Small intestine (tissue), 7 donors: Measurements from ENCODE around the gene KRTAP4-1. TPM values are rescaled to one million over a fixed set of nuclear protein-coding genes. Genes with fewer than 3 reads are reported as not detected.
"Not testable (repeated sequence)": the region's sequence is repeated elsewhere in the genome, so short reads cannot be mapped to it uniquely, and the experiment has no call there.

Source experiments
- DNase-seq, 2 donors: peaks; one replicate each; pipeline versions ENCODE4 v3.0.0 to v3.0.0-alpha.2; 2013
- FAIRE-seq: peaks from 2 replicates; lab custom pipeline; 2012; peaks lifted over from hg19 to GRCh38; lab: Jason Lieb, UNC
- H3K27ac ChIP-seq, 3 donors: one replicate each; pipeline ENCODE4 v1.5.1; 2013; ENCODE audit warnings: low read length in 2 of 3, mild to moderate bottlenecking in 2 of 3, control low read depth in 1 of 3, inconsistent platforms in 1 of 3, low read depth in 1 of 3, moderate library complexity in 1 of 3
- H3K27me3 ChIP-seq, 3 donors: one replicate each; pipeline ENCODE4 v1.6.1; 2013; ENCODE audit warnings: low read length in 3 of 3, inconsistent platforms in 1 of 3; ENCODE audit not compliant: control insufficient read depth in 3 of 3, insufficient read depth in 3 of 3
- H3K36me3 ChIP-seq, 3 donors: one replicate each; pipeline ENCODE4 v1.6.1; 2013; ENCODE audit warnings: low read length in 3 of 3, inconsistent platforms in 1 of 3, low read depth in 1 of 3, mild to moderate bottlenecking in 1 of 3, moderate library complexity in 1 of 3; ENCODE audit not compliant: control insufficient read depth in 3 of 3, insufficient read depth in 2 of 3
- H3K4me1 ChIP-seq, 3 donors: one replicate each; pipeline ENCODE4 v1.6.1; 2013; ENCODE audit warnings: low read length in 2 of 3, inconsistent platforms in 1 of 3, low read depth in 1 of 3, mild to moderate bottlenecking in 1 of 3, moderate library complexity in 1 of 3; ENCODE audit not compliant: control insufficient read depth in 3 of 3, insufficient read depth in 2 of 3
- H3K4me3 ChIP-seq, 3 donors: one replicate each; pipeline ENCODE4 v1.5.1; 2013; ENCODE audit warnings: low read length in 3 of 3, control low read depth in 1 of 3, inconsistent platforms in 1 of 3, low read depth in 1 of 3, mild to moderate bottlenecking in 1 of 3, moderate library complexity in 1 of 3
- H3K9me3 ChIP-seq, 2 donors: one replicate each; pipeline ENCODE4 v1.6.1; 2013; ENCODE audit warnings: low read depth in 1 of 2, low read length in 1 of 2; ENCODE audit not compliant: control insufficient read depth in 2 of 2, insufficient read depth in 1 of 2
- WGBS, 3 donors: extraction: QIAGEN DNeasy Blood & Tissue Kit; methylation state at CpG; one replicate each; pipeline ENCODE4 v1.1.7; 2013; 5-methylcytosine and 5-hydroxymethylcytosine counted together
- polyA plus RNA-seq, 4 donors: library from polyadenylated mRNA; stranded (reverse) in 3 of 4; unstranded in 1 of 4; fragments of 200-250 nt in 3 of 4; fragments of 120-200 nt in 1 of 4; gene quantifications; one replicate each; pipeline versions ENCODE4 v1.2.1 to v1.2.3, GENCODE V29; 2013
- donor health status: healthy with polysubstance abuse.
- donor health status: control.
- donor health status: control.
- donor health status: Bipolar disorder and iron deficiency.
- donor health status: healthy.

KRTAP4-1 gene
- polyA plus RNA-seq, 4 donors, result not detected

DNA sequence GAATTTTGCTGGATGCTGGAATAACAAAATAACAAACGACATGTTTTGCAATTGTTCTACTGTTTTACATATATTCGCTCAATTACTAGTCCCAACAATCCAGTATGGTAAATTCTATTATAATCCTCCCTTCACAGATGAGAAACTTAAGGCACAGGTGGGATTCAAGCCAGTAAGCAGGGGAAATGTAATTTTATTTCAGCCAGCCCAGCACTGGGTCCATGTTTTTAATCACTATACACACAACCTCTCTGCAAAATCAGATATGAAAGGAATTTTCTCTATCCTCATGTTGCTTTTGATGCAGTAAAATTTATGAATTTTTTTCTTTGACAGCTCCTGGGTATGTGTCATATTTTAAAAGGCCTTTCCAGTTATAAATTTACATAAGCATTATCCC is 39.5 kb downstream of the KRTAP4-1 start:
- DNase-seq (no peak), FAIRE-seq (no peak)
- no peak overlapping the region for H3K27ac ChIP-seq
- no peaks in the 10 kb centered on the region for H3K36me3 ChIP-seq
- H3K27me3 ChIP-seq, result peaks cover 0 to 7% (median 2%) of the 10 kb centered on the region in 3 donors
- no peak overlapping the region for H3K4me3 ChIP-seq
- peaks cover 0 to 9% of the 10 kb centered on the region in 2 donors for H3K9me3 ChIP-seq
- WGBS, 3 donors, result 89 to 93% (median 90%) methylated on average over 2 of the region's 2 CpGs
- no peaks in the 10 kb centered on the region for H3K4me1 ChIP-seq

DNA sequence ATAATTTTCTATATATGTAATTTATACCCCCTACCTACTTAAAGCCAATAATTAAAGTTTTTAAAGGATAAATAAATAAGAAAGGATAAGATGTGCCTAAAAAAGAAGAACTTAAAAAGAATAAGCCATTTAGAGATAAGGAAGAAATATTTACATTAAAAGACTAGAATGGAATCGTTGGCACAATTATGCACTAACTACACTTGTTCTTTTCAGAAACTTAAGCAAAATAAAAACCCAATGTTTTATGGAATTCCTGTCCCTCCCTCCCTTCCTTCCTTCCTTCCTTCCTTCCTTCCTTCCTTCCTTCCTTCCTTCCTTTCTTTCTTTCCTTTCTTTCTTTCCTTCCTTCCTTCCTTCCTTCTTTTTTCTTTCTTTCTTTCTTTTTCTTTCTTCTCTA is 39.9 kb downstream of the KRTAP4-1 start:
- no peak for FAIRE-seq
- DNase-seq, result no peak
- 84 to 94% (median 84%) methylated on average over 1 of the region's 1 CpG for WGBS, 3 donors

DNA sequence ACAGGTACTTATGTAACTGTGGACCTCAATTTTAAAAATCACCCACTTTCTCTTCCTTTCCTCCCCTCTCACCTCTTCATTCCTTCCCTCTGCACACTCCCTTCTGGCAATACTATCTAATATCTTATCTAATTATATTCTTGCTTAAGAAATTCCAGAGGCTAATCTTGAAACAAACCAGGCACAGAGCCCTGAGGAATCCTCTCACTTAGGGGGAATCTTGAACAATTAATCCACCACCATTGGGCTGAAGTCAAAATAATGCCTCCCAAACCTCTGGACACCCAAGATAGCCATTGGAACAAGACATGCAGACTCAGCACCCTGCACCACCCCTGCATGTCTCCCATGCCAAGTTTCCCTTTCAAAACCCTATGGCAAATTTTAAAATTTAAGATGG is 43.4 kb downstream of the KRTAP4-1 start:
- no peaks in the 10 kb centered on the region for H3K36me3 ChIP-seq
- no peaks in the 10 kb centered on the region for H3K27me3 ChIP-seq
- DNase-seq, result no peak
- no peaks in the 10 kb centered on the region for H3K4me1 ChIP-seq
- no peak overlapping the region for H3K4me3 ChIP-seq
- H3K9me3 ChIP-seq, result peaks cover 0 to 9% of the 10 kb centered on the region in 2 donors
- no peak for FAIRE-seq
- H3K27ac ChIP-seq, result no peak overlapping the region

More for the DNA sequence above, 39.9 kb downstream of the KRTAP4-1 start:
- Histone ChIP-seq H3K4me1 (no peaks in the 10 kb centered on the region), H3K27me3 (peaks cover 0 to 4% (median under 1%) of the 10 kb centered on the region in 3 donors), H3K4me3 (no peak overlapping the region), H3K36me3 (no peaks in the 10 kb centered on the region), H3K27ac (no peak overlapping the region), H3K9me3 (peaks cover 0 to 9% of the 10 kb centered on the region in 2 donors)

DNA sequence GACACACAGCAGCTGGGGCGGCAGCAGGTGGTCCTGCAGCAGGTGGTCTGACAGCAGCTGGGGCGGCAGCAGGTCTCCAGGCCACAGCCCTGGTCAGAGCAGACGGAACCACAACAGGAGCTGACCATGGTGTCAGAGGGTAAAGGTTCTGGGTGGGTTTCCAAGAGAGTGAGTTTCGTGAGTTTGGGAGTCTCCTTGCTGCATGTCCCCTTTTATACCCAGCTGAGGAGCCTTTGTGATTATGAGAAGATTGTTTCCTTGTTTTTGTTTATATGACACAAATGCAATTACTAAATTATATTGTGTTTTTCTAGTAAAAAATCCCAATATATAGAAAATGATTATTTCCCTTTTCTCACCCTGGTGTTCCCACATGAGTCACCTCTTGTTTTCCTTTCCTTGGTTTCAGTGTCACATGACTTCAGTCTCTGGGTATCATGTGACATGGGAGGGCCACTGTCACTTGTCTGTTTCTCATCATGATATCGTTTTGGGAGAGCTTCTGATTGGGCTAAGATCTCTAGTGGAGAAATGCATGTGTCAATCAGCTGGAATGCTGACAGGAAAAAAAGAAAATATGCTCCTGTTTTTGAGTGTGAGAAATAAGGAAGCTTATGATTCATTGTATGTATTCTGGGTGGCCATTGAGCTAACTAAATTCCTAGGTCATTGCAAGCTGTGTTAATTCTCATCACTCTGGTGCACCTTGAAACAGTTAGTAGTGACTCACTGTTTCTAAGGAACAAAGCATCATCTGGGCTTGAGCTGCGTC is 44.2 kb downstream of the KRTAP4-1 start, which contains the start of gene KRTAP4-6:
Gene KRTAP4-6, minus strand, starts transcription at position 185 of the 772 bp plus-strand sequence. Its CDS starts 57 bp downstream, at position 128.
- WGBS, 3 donors, result 72 to 84% (median 73%) methylated on average over 5 to 6 of the region's 6 CpGs
- no peak within 1 kb of the TSS for H3K27ac ChIP-seq
- H3K9me3 ChIP-seq, result peaks cover 0 to 9% of the 10 kb centered on the region in 2 donors
- FAIRE-seq, result no peak
- no peaks in the 10 kb centered on the region for H3K4me1 ChIP-seq
- H3K27me3 ChIP-seq, result no peaks in the 10 kb centered on the region
- H3K36me3 ChIP-seq, result no peaks in the 10 kb centered on the region
- no peak for DNase-seq
- H3K4me3 ChIP-seq, result no peak within 1 kb of the TSS

DNA sequence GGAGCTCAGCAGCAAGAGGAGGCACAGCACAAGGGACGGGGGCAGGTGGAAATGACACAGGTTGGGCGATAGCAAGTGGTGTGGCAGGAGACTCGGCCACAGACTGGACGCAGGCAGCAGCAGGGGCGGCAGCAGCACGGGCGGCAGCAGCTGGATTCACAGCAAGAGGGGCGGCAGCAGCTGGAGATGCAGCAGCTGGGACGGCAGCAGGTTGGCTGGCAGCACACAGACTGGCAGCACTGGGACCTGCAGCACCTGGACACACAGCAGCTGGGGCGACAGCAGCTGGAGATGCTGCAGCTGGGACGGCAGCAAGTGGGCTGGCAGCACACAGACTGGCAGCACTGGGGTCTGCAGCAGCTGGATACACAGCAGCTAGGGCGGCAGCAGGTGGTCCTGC is 44.8 kb downstream of the KRTAP4-1 start:
- H3K27ac ChIP-seq, H3K27me3 ChIP-seq, H3K4me3 ChIP-seq, DNase-seq, H3K36me3 ChIP-seq, H3K4me1 ChIP-seq, FAIRE-seq, H3K9me3 ChIP-seq: not testable (repeated sequence)
- 84 to 90% (median 87%) methylated on average over 12 of the region's 12 CpGs for WGBS, 3 donors

Other genes starting within 250 kb of the KRTAP4-1 start
- gene KRT23, start 247.3 kb downstream of the KRTAP4-1 start, polyA plus RNA-seq, result under 1 TPM in 2 of 4 donors, not detected in 2; 0.66 to 0.82 TPM
- gene KRT39, start 218.0 kb downstream of the KRTAP4-1 start, polyA plus RNA-seq, result under 1 TPM in 2 of 4 donors, not detected in 2; 0.03 to 0.04 TPM
- under 1 TPM in 3 of 4 donors, not detected in 1; 0.10 to 0.45 (median 0.12) TPM for gene KRT40, start 200.6 kb downstream of the KRTAP4-1 start, polyA plus RNA-seq
- not detected for gene KRTAP3-3, start 190.7 kb downstream of the KRTAP4-1 start, polyA plus RNA-seq
- gene KRTAP3-2, start 185.0 kb downstream of the KRTAP4-1 start, polyA plus RNA-seq, result not detected
- gene KRTAP3-1, start 175.8 kb downstream of the KRTAP4-1 start, polyA plus RNA-seq, result not detected
- gene KRTAP1-5, start 157.7 kb downstream of the KRTAP4-1 start, polyA plus RNA-seq, result under 1 TPM in 1 of 4 donors, not detected in 3; 0.04 TPM
- gene KRTAP1-4, start 154.7 kb downstream of the KRTAP4-1 start, polyA plus RNA-seq, result not detected
- gene KRTAP1-3, start 150.0 kb downstream of the KRTAP4-1 start, polyA plus RNA-seq, result not detected
- not detected for gene KRTAP1-1, start 143.5 kb downstream of the KRTAP4-1 start, polyA plus RNA-seq
- not detected for gene KRTAP2-1, start 137.6 kb downstream of the KRTAP4-1 start, polyA plus RNA-seq
- gene KRTAP2-2, start 129.7 kb downstream of the KRTAP4-1 start, polyA plus RNA-seq, result not detected
- not detected for gene KRTAP2-3, start 124.8 kb downstream of the KRTAP4-1 start, polyA plus RNA-seq
- not detected for gene KRTAP2-4, start 119.0 kb downstream of the KRTAP4-1 start, polyA plus RNA-seq
- gene KRTAP4-7, start 100.8 kb downstream of the KRTAP4-1 start, polyA plus RNA-seq, result not detected
- not detected for gene KRTAP4-8, start 86.8 kb downstream of the KRTAP4-1 start, polyA plus RNA-seq
- not detected for gene KRTAP4-16, start 82.7 kb downstream of the KRTAP4-1 start, polyA plus RNA-seq
- gene KRTAP4-9, start 79.5 kb downstream of the KRTAP4-1 start, polyA plus RNA-seq, result not detected
- not detected for gene KRTAP4-11, start 66.5 kb downstream of the KRTAP4-1 start, polyA plus RNA-seq
- gene KRTAP4-12, start 60.7 kb downstream of the KRTAP4-1 start, polyA plus RNA-seq, result not detected
- not detected for gene KRTAP4-6, start 44.4 kb downstream of the KRTAP4-1 start, polyA plus RNA-seq
- gene KRTAP4-5, start 35.1 kb downstream of the KRTAP4-1 start, polyA plus RNA-seq, result not detected
- not detected for gene KRTAP4-4, start 24.2 kb downstream of the KRTAP4-1 start, polyA plus RNA-seq
- gene KRTAP4-3, start 16.7 kb downstream of the KRTAP4-1 start, polyA plus RNA-seq, result not detected
- not detected for gene KRTAP4-2, start 6.7 kb downstream of the KRTAP4-1 start, polyA plus RNA-seq
- not detected for gene KRTAP9-1, start 5.0 kb upstream of the KRTAP4-1 start, polyA plus RNA-seq
- not detected for gene KRTAP9-2, start 41.7 kb upstream of the KRTAP4-1 start, polyA plus RNA-seq
- gene KRTAP9-3, start 47.5 kb upstream of the KRTAP4-1 start, polyA plus RNA-seq, result not detected
- gene KRTAP9-8, start 53.1 kb upstream of the KRTAP4-1 start, polyA plus RNA-seq, result not detected
- gene KRTAP9-4, start 64.8 kb upstream of the KRTAP4-1 start, polyA plus RNA-seq, result not detected
- not detected for gene KRTAP9-9, start 70.5 kb upstream of the KRTAP4-1 start, polyA plus RNA-seq
- not detected for gene KRTAP9-6, start 80.5 kb upstream of the KRTAP4-1 start, polyA plus RNA-seq
- not detected for gene KRTAP9-7, start 90.8 kb upstream of the KRTAP4-1 start, polyA plus RNA-seq
- gene KRTAP29-1, start 117.9 kb upstream of the KRTAP4-1 start, polyA plus RNA-seq, result not detected
- gene KRTAP16-1, start 124.4 kb upstream of the KRTAP4-1 start, polyA plus RNA-seq, result not detected
- gene KRTAP17-1, start 130.8 kb upstream of the KRTAP4-1 start, polyA plus RNA-seq, result not detected
- gene KRT33A, start 165.9 kb upstream of the KRTAP4-1 start, polyA plus RNA-seq, result not detected
- not detected for gene KRT33B, start 184.9 kb upstream of the KRTAP4-1 start, polyA plus RNA-seq
- gene KRT34, start 197.4 kb upstream of the KRTAP4-1 start, polyA plus RNA-seq, result not detected
- gene KRT31, start 212.7 kb upstream of the KRTAP4-1 start, polyA plus RNA-seq, result not detected
- gene KRT37, start 239.7 kb upstream of the KRTAP4-1 start, polyA plus RNA-seq, result not detected